Vagina (tissue), 2 donors: ENCODE data around the gene HPCAL1.

ENCODE experiments used
- POLR2A ChIP-seq, 2 donors: fragments of 450-650 bp; IDR thresholded peaks; one replicate each; pipeline ENCODE4 v1.6.1; 2017; ENCODE audit warnings: antibody characterized with exemption in 2 of 2, mild to moderate bottlenecking in 2 of 2, moderate library complexity in 2 of 2
- POLR2AphosphoS5 ChIP-seq, 2 donors: sonication (generic); formaldehyde crosslinking; IDR thresholded peaks; one replicate each; pipeline ENCODE4 v1.9.0; 2017; ENCODE audit warnings: antibody characterized with exemption in 2 of 2, mild to moderate bottlenecking in 2 of 2, low read depth in 1 of 2; ENCODE audit not compliant: insufficient read depth in 1 of 2
- TF ChIP-seq, protein P1 (sequence below), 3 experiments: fragments of 450-650 bp in 2 of 3; fragments of 200-600 bp in 1 of 3; sonication (generic) in 1 of 3; IDR thresholded peaks; one replicate each; pipeline ENCODE4 v1.5.1; 2017 to 2019; ENCODE audit warnings: antibody characterized with exemption in 3 of 3, mild to moderate bottlenecking in 2 of 3, moderate library complexity in 2 of 3

DNA sequence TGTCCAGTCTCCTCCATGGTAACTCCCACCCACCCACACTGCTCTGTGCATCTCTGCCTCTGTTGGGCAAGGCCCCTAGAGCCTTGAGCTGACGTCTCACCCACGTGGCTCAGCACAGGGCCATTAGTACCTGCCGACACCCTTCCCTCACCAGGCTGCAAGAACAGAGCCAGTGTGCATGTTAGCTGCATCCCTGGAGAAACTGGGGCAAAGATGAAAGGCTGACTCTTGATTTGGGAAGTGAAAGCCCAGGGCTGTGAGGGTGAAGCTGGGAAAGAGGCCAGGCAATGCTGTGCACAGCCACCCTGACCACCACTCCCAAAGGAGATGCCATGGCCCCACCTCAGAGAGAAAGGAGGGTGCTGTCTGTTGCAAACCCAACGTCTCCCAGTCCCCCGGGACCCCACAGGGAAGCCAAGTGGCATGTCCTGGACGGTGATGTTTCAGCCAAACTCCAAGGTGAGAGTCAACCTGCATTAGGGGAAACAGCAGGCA is 20.0 kb upstream of the HPCAL1 start:
- TF ChIP-seq, protein P1, sequence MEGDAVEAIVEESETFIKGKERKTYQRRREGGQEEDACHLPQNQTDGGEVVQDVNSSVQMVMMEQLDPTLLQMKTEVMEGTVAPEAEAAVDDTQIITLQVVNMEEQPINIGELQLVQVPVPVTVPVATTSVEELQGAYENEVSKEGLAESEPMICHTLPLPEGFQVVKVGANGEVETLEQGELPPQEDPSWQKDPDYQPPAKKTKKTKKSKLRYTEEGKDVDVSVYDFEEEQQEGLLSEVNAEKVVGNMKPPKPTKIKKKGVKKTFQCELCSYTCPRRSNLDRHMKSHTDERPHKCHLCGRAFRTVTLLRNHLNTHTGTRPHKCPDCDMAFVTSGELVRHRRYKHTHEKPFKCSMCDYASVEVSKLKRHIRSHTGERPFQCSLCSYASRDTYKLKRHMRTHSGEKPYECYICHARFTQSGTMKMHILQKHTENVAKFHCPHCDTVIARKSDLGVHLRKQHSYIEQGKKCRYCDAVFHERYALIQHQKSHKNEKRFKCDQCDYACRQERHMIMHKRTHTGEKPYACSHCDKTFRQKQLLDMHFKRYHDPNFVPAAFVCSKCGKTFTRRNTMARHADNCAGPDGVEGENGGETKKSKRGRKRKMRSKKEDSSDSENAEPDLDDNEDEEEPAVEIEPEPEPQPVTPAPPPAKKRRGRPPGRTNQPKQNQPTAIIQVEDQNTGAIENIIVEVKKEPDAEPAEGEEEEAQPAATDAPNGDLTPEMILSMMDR (IDR thresholded peaks at IDR 0.05), result no peak
- TF ChIP-seq POLR2AphosphoS5 (IDR thresholded peaks at IDR 0.05; ENCODE audit: insufficient read depth in 1 of 2, low read depth in 1 of 2), result no peak
- TF ChIP-seq POLR2A (IDR thresholded peaks at IDR 0.05), result no peak
